HG03045 (cell line): ENCODE data around the gene DUSP8.
"Not testable (repeated sequence)": the region's sequence is repeated elsewhere in the genome, so short reads cannot be mapped to it uniquely, and the experiment has no call there.

ENCODE experiments used
- ATAC-seq: cut with Tn5 transposase; IDR thresholded peaks from one replicate; pipeline ENCODE4 v1.9.1; 2021; ENCODE audit warnings: mild to moderate bottlenecking, moderate library complexity; ENCODE audit not compliant: unreplicated experiment

DUSP8 gene, protein sequence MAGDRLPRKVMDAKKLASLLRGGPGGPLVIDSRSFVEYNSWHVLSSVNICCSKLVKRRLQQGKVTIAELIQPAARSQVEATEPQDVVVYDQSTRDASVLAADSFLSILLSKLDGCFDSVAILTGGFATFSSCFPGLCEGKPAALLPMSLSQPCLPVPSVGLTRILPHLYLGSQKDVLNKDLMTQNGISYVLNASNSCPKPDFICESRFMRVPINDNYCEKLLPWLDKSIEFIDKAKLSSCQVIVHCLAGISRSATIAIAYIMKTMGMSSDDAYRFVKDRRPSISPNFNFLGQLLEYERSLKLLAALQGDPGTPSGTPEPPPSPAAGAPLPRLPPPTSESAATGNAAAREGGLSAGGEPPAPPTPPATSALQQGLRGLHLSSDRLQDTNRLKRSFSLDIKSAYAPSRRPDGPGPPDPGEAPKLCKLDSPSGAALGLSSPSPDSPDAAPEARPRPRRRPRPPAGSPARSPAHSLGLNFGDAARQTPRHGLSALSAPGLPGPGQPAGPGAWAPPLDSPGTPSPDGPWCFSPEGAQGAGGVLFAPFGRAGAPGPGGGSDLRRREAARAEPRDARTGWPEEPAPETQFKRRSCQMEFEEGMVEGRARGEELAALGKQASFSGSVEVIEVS

GRCh38 chr11:1572197-1573076 lies at the start of gene DUSP8:
TSS of gene DUSP8 (minus strand) at chr11:1572271. CDS start at chr11:1565826, 6,445 bp downstream.
- ATAC-seq = peak; percentile 51

DNA sequence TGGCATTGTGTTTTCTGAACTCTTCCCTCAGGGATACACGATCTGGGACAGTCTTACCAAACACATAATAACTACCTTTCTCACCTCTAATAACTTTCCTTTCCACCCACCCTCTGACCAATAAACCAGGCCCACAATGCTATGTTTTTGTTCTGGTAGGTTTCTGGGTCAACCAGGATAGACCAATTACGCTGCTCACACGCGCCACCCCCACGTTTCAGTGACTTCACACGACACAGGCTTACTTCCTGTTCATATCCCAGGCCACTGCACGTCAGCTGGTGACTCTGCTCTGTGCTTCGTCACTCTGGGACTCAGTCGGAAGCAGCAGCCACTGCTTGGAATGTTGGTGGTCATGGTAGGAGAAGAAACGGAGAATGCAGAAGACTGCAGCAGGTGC lies 47.4 kb upstream of the DUSP8 start:
- no peak for ATAC-seq

DNA sequence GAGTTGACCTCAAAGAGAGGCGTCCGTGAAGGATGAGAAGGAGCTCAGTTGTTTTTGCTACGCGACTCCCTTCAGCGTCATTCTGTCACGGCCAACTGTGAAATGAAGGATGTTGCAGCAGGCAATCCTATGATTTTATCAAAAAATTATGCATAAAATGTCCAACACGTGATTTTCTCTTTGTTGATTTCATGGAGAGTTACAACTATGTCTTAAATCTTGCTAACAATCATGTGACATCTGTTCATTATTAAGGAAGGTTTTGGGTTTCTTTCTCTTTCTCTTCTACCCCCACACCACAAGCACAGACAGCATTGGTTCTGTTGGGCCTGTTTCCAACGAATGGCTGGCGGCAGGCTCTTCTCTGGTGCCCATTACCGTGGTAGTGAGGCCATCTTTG lies 46.2 kb upstream of the DUSP8 start:
- ATAC-seq = no peak

DNA sequence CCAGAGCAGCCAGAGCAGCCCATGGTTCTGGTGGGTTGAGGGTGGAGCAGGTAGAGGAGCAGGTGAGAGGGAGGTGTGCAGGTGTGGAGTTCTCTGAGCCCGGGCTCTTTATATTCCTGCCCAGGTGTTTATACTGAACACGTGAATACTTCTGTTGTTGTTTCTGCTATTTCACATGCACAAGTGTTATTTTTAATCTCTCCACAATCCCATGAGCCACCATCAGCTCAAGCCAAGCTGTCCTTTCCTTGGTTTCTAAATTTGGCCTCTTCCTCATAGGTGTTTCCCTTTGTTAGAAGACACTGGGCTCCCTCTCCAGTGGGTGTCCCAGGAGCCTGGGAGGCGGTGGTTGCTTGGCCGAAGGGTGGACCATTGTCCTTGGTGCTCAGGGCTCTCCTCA lies 36.3 kb upstream of the DUSP8 start, which contains the start of gene KRTAP5-3:
Gene KRTAP5-3 (minus strand): TSS at position 101 of the 400 bp plus-strand sequence. CDS start 78 bp downstream, at position 23.
- no peak for ATAC-seq

- ATAC-seq = not testable (repeated sequence)
These were observed 35.8 kb upstream of the DUSP8 start for GRCh38 chr11:1607901-1608300.

GRCh38 chr11:1607156-1607845 lies 35.2 kb upstream of the DUSP8 start:
- not testable (repeated sequence) for ATAC-seq

GRCh38 chr11:1605923-1606322 lies 33.9 kb upstream of the DUSP8 start:
- ATAC-seq = not testable (repeated sequence)

GRCh38 chr11:1604711-1605110 lies 32.6 kb upstream of the DUSP8 start:
- ATAC-seq = no peak

- ATAC-seq = no peak
These were observed 32.1 kb upstream of the DUSP8 start for GRCh38 chr11:1604181-1604580.

DNA sequence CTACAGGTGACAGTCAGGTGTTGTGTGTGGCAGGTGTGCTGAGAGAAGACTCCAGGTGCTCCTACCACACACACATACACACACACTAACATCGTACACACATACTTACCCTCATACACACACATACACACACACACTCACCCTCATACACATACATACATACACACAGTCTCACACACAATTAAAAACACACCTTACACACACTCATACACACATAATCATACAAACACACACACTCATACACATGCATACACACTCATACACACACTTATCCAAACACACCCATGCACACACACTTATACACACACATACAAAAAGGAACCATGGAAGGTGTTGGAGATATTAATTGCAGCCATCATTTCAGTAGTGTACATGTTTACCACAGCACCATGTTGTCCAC lies 31.6 kb upstream of the DUSP8 start:
- ATAC-seq = no peak

DNA sequence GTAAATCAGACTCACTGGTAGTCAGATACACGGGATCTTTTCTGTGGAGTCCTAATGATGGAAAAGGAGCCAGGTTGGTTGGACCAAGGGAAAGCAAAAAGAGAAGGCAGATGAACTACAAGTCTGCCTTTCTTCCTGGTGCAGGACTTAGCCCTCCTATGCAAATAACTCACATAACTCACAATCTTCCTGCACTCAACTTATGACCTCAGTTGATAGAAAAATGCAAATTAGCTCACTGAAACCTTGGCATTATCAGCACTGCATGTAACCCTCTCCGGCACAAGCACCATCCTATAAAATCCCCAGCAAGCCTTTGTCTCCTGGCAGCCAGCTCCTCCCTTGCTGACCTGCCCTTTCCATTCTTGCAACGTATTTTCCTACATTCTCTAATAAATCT lies 29.6 kb upstream of the DUSP8 start:
- not testable (repeated sequence) for ATAC-seq

DNA sequence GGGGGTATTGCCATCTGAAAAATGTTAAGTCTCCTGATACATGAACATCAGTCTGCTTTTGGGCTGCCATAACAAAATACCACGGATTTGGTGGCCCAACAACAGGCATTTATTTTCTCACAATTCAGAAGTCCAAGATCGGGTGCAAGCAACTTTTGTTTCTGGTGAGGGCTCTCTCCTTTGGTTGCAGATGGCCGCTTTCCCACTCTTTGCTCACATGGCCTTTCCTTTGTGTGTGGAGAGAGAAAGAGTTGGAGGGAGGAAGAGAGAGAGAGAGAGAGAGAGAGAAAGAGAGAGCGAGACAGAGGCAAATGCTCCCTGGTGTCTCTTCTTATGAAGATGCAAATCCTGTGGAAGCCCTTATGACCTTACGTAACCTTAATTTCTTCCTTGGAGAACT lies 28.6 kb upstream of the DUSP8 start:
- no peak for ATAC-seq

DNA sequence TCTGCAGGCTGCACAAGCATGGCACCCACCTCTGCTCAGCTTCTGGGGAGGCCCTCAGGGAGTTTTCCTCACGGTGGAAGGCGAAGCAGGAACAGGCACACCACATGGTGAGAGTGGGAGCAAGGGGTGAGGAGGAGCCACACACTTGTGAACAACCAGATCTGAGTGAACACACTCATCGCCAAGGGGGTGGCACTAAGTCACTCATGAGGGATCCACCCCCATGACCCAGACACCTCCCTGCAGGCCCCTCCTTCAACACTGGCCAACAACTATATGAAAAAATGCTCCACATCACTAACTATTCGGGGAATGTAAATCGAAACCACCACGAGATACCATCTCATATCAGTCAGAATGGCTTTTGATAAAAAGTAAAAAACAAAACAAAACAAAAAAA lies 26.7 kb upstream of the DUSP8 start:
- ATAC-seq = no peak

GRCh38 chr11:1598406-1598805 lies 26.3 kb upstream of the DUSP8 start:
- ATAC-seq = not testable (repeated sequence)

GRCh38 chr11:1597994-1598380 lies 25.9 kb upstream of the DUSP8 start, which contains the start of gene KRTAP5-2:
TSS of gene KRTAP5-2 (minus strand) at chr11:1598294. CDS start at chr11:1598250, 44 bp downstream.
- ATAC-seq = no peak

- ATAC-seq = no peak
These were observed 25.4 kb upstream of the DUSP8 start for GRCh38 chr11:1597331-1597993.

DNA sequence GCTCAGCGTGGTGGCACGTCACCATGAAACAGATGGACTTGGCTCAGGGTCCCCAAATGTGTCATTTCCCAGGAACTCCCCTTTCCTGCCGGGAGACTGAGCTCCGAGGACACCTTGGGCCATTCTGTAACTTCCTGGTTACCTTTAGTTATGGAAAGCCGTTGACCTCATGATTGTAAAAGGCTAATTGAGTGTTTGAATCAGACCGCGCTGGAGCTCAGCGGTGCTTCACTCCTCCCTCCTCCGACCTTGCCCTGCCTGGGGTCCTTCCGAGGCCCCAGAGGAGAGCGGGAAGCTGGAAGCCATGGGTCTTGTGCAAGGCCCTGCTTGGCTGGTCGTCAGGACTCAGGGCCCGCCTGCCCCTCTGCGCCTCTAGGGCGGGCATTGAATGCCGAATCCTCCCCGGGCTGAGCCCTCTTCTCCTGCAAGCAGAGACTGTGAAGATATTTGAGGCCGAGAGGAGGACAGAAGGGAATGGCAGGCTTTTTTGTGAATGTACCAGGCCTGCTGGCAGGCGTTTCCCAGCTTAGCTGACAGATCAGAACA lies 24.6 kb upstream of the DUSP8 start:
- not testable (repeated sequence) for ATAC-seq

- ATAC-seq = not testable (repeated sequence)
These were observed 24.0 kb upstream of the DUSP8 start for GRCh38 chr11:1595994-1596575.

GRCh38 chr11:1592628-1593027 lies 20.6 kb upstream of the DUSP8 start:
- ATAC-seq = no peak
